Mucosa of stomach (tissue), 1 donor: ENCODE data around the gene TEP1.
"Not testable (repeated sequence)": the region's sequence is repeated elsewhere in the genome, so short reads cannot be mapped to it uniquely, and the experiment has no call there.

Source experiments
- H3K27me3 ChIP-seq: one replicate; pipeline ENCODE4 v1.7.0; 2013; ENCODE audit warnings: mild to moderate bottlenecking, low read length; ENCODE audit not compliant: control insufficient read depth, insufficient read depth
- H3K36me3 ChIP-seq: one replicate; pipeline ENCODE4 v1.7.0; 2013; ENCODE audit warnings: low read length; ENCODE audit not compliant: control insufficient read depth, insufficient read depth
- H3K4me1 ChIP-seq: one replicate; pipeline ENCODE4 v1.7.0; 2013; ENCODE audit warnings: mild to moderate bottlenecking, low read length; ENCODE audit not compliant: control insufficient read depth, insufficient read depth
- H3K4me3 ChIP-seq: one replicate; pipeline ENCODE4 v1.7.0; 2013; ENCODE audit warnings: low read length
- H3K9ac ChIP-seq: one replicate; pipeline ENCODE4 v1.7.0; 2013; ENCODE audit warnings: mild to moderate bottlenecking, low read length, moderate library complexity
- H3K9me3 ChIP-seq: one replicate; pipeline ENCODE4 v1.7.0; 2013; ENCODE audit warnings: mild to moderate bottlenecking, low read length, moderate library complexity; ENCODE audit not compliant: control insufficient read depth
- donor health status: Pancreatic carcinoma.

The TEP1 gene

GRCh38 chr14:20412876-20413743 is at the start of gene TEP1:
Gene TEP1 (minus strand): TSS chr14:20413501. CDS start chr14:20408439, 5,062 bp downstream.
- H3K9ac ChIP-seq, result peak within 1 kb of the TSS; percentile 92
- peak within 1 kb of the TSS; percentile 67 for H3K4me3 ChIP-seq
- H3K4me1 ChIP-seq, result peaks cover 49% of the 10 kb centered on the region
- no peaks in the 10 kb centered on the region for H3K27me3 ChIP-seq
- no peaks in the 10 kb centered on the region for H3K36me3 ChIP-seq
- no peaks in the 10 kb centered on the region for H3K9me3 ChIP-seq

- Histone ChIP-seq H3K4me1 (peaks cover 12% of the 10 kb centered on the region), H3K4me3 (peak within 1 kb of the TSS; percentile 65), H3K27me3 (no peaks in the 10 kb centered on the region), H3K36me3 (peaks cover 14% of the 10 kb centered on the region), H3K9ac (peak within 1 kb of the TSS; percentile 70), H3K9me3 (no peaks in the 10 kb centered on the region)
These were observed 48.2 kb upstream of the TEP1 start, which contains the start of gene PIP4P1 for GRCh38 chr14:20461225-20462141. Gene PIP4P1 (minus strand): TSS chr14:20461434. CDS start chr14:20461325, 109 bp downstream.

GRCh38 chr14:20460458-20461224 is 47.3 kb upstream of the TEP1 start:
- Histone ChIP-seq H3K9me3 (no peaks in the 10 kb centered on the region), H3K36me3 (peaks cover 14% of the 10 kb centered on the region), H3K4me3 (peak overlapping the region; percentile 65), H3K4me1 (peaks cover 20% of the 10 kb centered on the region), H3K9ac (peak overlapping the region; percentile 70), H3K27me3 (no peaks in the 10 kb centered on the region)

GRCh38 chr14:20458031-20458789 is 44.9 kb upstream of the TEP1 start:
- peaks cover 14% of the 10 kb centered on the region for H3K36me3 ChIP-seq
- H3K4me1 ChIP-seq, result peaks cover 20% of the 10 kb centered on the region
- no peaks in the 10 kb centered on the region for H3K9me3 ChIP-seq
- H3K27me3 ChIP-seq, result no peaks in the 10 kb centered on the region
- no peak overlapping the region for H3K9ac ChIP-seq
- H3K4me3 ChIP-seq, result no peak overlapping the region

- Histone ChIP-seq H3K9ac (peak overlapping the region; percentile 11), H3K4me1 (peaks cover 20% of the 10 kb centered on the region), H3K4me3 (no peak overlapping the region), H3K36me3 (peaks cover 14% of the 10 kb centered on the region), H3K27me3 (no peaks in the 10 kb centered on the region), H3K9me3 (no peaks in the 10 kb centered on the region)
These were observed 43.7 kb upstream of the TEP1 start for GRCh38 chr14:20456971-20457370.

GRCh38 chr14:20455355-20456300 is 42.3 kb upstream of the TEP1 start:
- H3K9me3 ChIP-seq, result no peaks in the 10 kb centered on the region
- H3K4me3 ChIP-seq, result peak overlapping the region; percentile 68
- peak overlapping the region; percentile 69 for H3K9ac ChIP-seq
- peaks cover 14% of the 10 kb centered on the region for H3K36me3 ChIP-seq
- no peaks in the 10 kb centered on the region for H3K27me3 ChIP-seq
- H3K4me1 ChIP-seq, result peaks cover 19% of the 10 kb centered on the region

- Histone ChIP-seq H3K36me3 (peaks cover 14% of the 10 kb centered on the region), H3K4me3 (peak within 1 kb of the TSS; percentile 68), H3K4me1 (peaks cover 10% of the 10 kb centered on the region), H3K9ac (peak within 1 kb of the TSS; percentile 69), H3K27me3 (no peaks in the 10 kb centered on the region), H3K9me3 (no peaks in the 10 kb centered on the region)
These were observed 41.4 kb upstream of the TEP1 start, which contains the start of the genes APEX1 and OSGEP for GRCh38 chr14:20454516-20455354. Gene APEX1 (plus strand): TSS chr14:20455226. CDS start chr14:20455646, 420 bp downstream. Gene OSGEP (minus strand): TSS chr14:20454812. CDS start chr14:20454683, 129 bp downstream.

- H3K4me1 ChIP-seq, H3K9me3 ChIP-seq, H3K4me3 ChIP-seq, H3K9ac ChIP-seq, H3K27me3 ChIP-seq: not testable (repeated sequence)
- peaks cover 16% of the 10 kb centered on the region for H3K36me3 ChIP-seq
These were observed 39.5 kb upstream of the TEP1 start for GRCh38 chr14:20452831-20453230.

- Histone ChIP-seq H3K9me3 (no peaks in the 10 kb centered on the region), H3K4me1 (no peaks in the 10 kb centered on the region), H3K9ac (no peak overlapping the region), H3K4me3 (no peak overlapping the region), H3K27me3 (no peaks in the 10 kb centered on the region), H3K36me3 (peaks cover 16% of the 10 kb centered on the region)
These were observed 33.6 kb upstream of the TEP1 start for GRCh38 chr14:20446889-20447288.
